ENCODE measurements around the gene BAG1. TPM values are rescaled to one million over a fixed set of nuclear protein-coding genes. Genes with fewer than 3 reads are reported as not detected.

Gene BAG1
- total and polyA plus RNA-seq, 2 of the 13 experiments (the other 11 are each of a cell fraction or from before 2014, with no cell fraction given), result 23.1 to 59.5 TPM

DNA sequence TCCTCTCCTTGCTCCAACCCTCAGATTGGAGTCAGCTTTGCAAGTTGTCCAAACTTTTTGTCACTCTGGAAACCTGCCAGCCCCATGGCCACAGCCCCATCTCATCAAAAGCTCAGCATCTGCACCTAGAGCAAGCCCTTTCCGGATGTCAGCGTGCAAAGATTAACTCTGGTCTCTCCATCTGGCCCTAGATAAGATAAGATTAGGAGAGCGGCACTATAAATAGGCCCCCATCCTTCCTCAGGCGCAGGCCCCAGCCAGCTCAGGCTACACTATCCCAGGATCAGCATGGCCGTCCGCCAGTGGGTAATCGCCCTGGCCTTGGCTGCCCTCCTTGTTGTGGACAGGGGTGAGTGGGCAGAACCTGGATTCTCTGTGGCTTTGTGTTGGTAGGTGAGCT is 24.6 kb downstream of the BAG1 start, which contains the start of gene SPINK4 (continued):
- TF ChIP-seq PATZ1 (CRISPR knock-in tag; IDR thresholded peaks at IDR 0.05), result peak; percentile 50; the same call in 1 of the 2 replicates
- no peak for TF ChIP-seq ZNF317 (CRISPR knock-in tag; IDR thresholded peaks at IDR 0.05)
- TF ChIP-seq ETV5 (CRISPR knock-in tag; IDR thresholded peaks at IDR 0.05; ENCODE audit: borderline replicate concordance), result peak; percentile 69; the same call in 1 of the 2 replicates
- no peak for TF ChIP-seq ZBTB4 (CRISPR knock-in tag; IDR thresholded peaks at IDR 0.05; ENCODE audit: borderline replicate concordance)
- peak; percentile 21 for TF ChIP-seq ZEB1 (IDR thresholded peaks at IDR 0.05; ENCODE audit: insufficient replicate concordance, low read depth)
- peak; percentile 46 for TF ChIP-seq HNF4A (CRISPR knock-in tag; IDR thresholded peaks at IDR 0.05)
- TF ChIP-seq, protein P1, sequence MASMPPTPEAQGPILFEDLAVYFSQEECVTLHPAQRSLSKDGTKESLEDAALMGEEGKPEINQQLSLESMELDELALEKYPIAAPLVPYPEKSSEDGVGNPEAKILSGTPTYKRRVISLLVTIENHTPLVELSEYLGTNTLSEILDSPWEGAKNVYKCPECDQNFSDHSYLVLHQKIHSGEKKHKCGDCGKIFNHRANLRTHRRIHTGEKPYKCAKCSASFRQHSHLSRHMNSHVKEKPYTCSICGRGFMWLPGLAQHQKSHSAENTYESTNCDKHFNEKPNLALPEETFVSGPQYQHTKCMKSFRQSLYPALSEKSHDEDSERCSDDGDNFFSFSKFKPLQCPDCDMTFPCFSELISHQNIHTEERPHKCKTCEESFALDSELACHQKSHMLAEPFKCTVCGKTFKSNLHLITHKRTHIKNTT (CRISPR knock-in tag; IDR thresholded peaks at IDR 0.05), result no peak
- 0 out of 2 replicates have a peak, but pooled peaks have one; percentile 18 for TF ChIP-seq MED1 (CRISPR knock-in tag; IDR thresholded peaks at IDR 0.05)
- TF ChIP-seq ZNF574 (CRISPR knock-in tag; IDR thresholded peaks at IDR 0.05), result peak; percentile 29; the same call in 1 of the 2 replicates
- TF ChIP-seq XRCC5 (optimal IDR thresholded peaks at IDR 0.05; ENCODE audit: low read length), result peak; percentile 19
- TF ChIP-seq, protein P2, sequence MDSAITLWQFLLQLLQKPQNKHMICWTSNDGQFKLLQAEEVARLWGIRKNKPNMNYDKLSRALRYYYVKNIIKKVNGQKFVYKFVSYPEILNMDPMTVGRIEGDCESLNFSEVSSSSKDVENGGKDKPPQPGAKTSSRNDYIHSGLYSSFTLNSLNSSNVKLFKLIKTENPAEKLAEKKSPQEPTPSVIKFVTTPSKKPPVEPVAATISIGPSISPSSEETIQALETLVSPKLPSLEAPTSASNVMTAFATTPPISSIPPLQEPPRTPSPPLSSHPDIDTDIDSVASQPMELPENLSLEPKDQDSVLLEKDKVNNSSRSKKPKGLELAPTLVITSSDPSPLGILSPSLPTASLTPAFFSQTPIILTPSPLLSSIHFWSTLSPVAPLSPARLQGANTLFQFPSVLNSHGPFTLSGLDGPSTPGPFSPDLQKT (CRISPR knock-in tag; IDR thresholded peaks at IDR 0.05; ENCODE audit: borderline replicate concordance), result no peak
- TF ChIP-seq ERF (CRISPR knock-in tag; IDR thresholded peaks at IDR 0.05), result 0 out of 2 replicates have a peak, but pooled peaks have one; percentile 27
- no peak for TF ChIP-seq SP4 (CRISPR knock-in tag; IDR thresholded peaks at IDR 0.05)
- TF ChIP-seq ZNF572 (CRISPR knock-in tag; IDR thresholded peaks at IDR 0.05), result 0 out of 2 replicates have a peak, but pooled peaks have one; percentile 25
- TF ChIP-seq, protein P3, sequence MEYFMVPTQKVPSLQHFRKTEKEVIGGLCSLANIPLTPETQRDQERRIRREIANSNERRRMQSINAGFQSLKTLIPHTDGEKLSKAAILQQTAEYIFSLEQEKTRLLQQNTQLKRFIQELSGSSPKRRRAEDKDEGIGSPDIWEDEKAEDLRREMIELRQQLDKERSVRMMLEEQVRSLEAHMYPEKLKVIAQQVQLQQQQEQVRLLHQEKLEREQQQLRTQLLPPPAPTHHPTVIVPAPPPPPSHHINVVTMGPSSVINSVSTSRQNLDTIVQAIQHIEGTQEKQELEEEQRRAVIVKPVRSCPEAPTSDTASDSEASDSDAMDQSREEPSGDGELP (IDR thresholded peaks at IDR 0.05; ENCODE audit: borderline replicate concordance, low read depth), result 0 out of 2 replicates have a peak, but pooled peaks have one; percentile 21
- TF ChIP-seq ATF3 (CRISPR knock-in tag; IDR thresholded peaks at IDR 0.05), result no peak
- TF ChIP-seq SAP130 (CRISPR knock-in tag; IDR thresholded peaks at IDR 0.05; ENCODE audit: low read depth), result 0 out of 2 replicates have a peak, but pooled peaks have one; percentile 19

All from HepG2 (cell line).